HG02970 (cell line): ENCODE measurements around the gene COMMD1.
"Not testable (repeated sequence)": the region's sequence is repeated elsewhere in the genome, so short reads cannot be mapped to it uniquely, and the experiment has no call there.

Experiments
- ATAC-seq: cut with Tn5 transposase; IDR thresholded peaks from one replicate; pipeline ENCODE4 v1.9.1; 2021; ENCODE audit warnings: mild to moderate bottlenecking, moderate library complexity, moderate number of reproducible peaks; ENCODE audit not compliant: unreplicated experiment, low FRiP score

Gene COMMD1

GRCh38 chr2:62158444-62159121, 253.1 kb downstream of the COMMD1 start:
- ATAC-seq = no peak

DNA sequence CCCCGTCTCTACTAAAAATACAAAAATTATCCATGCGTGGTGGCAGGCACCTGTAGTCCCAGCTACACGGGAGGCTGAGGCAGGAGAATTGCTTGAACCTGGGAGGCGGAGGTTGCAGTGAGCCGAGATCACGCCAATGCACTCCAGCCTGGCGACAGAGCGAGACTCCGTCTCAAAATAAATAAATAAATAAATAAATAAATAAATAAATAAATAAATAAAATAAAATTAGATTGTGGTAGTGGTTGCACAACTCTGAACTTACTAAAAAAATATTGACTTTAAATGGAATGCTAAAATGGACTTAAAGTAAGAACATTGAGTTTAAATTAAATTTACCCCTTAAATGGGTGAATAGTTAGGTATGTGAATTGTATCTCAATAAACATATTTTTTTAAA, 255.2 kb downstream of the COMMD1 start:
- ATAC-seq = not testable (repeated sequence)

DNA sequence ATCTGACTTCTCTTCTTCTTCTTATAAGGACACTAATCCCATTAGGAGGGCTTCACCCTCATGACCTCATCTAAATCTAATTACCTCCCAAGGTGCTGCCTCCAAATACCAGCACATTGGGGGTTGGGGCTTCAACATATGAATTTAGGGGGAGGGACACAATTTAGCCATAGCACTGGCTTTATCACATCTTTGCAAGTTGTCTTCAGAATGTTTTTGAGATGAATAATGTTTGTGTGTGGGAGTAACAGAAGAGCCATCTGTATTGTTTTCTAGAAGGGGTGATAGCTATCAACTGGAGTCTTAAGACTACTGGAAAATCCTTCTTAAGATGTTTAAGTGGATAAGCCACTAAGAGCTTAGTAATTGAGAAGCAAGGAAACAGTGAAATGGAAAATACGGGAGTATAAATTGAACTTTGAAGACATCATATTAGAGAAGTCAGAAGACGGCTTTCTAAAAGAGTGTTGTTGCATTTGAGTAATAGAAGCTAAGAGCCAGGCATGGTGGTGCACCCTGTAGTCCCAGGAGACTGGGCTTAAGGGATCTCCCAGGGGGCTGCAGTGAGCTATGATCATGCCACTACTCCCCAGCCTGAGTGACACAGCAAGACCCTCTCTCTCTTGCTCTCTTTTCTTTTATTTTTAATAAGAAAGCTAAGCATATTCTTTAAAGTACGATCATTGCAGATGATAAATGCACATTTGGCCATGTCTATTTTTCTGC, 257.8 kb downstream of the COMMD1 start:
- no peak for ATAC-seq

GRCh38 chr2:62163834-62164233, 258.4 kb downstream of the COMMD1 start:
- no peak for ATAC-seq

- ATAC-seq = no peak
These were observed 270.3 kb downstream of the COMMD1 start for GRCh38 chr2:62175728-62176127.

- no peak for ATAC-seq
These were observed 271.3 kb downstream of the COMMD1 start for GRCh38 chr2:62176801-62177200.

- ATAC-seq = no peak
These were observed 272.0 kb downstream of the COMMD1 start for GRCh38 chr2:62177392-62178049.

DNA sequence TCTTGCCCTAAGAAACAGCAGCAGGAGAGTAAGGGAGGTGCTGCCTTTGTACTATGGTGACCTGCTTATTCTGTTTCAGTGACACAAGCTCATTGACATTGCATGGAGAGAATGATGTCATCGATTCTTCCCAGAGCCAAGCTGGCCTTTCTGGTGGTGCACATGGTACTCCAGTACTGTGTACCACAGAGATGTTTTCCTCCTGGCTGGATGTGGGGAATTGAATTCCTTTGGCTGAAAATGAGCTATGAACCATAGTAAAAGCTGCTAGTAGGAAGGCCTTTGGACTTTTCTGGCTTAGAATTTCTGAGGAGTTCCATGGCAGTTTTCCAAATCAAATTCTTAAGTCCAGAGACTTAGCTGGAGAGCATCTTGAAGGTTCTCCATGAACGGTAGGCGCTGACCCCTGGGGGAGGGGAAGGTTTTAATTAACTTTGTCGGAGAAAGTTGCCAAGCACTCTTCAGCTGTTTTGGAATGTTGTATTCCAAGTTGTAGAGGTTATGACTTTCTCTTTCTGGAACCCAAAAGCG, 273.3 kb downstream of the COMMD1 start:
- ATAC-seq = no peak

GRCh38 chr2:62180975-62181374, 275.5 kb downstream of the COMMD1 start:
- ATAC-seq = no peak

GRCh38 chr2:62181843-62182242, 276.4 kb downstream of the COMMD1 start:
- ATAC-seq = no peak

DNA sequence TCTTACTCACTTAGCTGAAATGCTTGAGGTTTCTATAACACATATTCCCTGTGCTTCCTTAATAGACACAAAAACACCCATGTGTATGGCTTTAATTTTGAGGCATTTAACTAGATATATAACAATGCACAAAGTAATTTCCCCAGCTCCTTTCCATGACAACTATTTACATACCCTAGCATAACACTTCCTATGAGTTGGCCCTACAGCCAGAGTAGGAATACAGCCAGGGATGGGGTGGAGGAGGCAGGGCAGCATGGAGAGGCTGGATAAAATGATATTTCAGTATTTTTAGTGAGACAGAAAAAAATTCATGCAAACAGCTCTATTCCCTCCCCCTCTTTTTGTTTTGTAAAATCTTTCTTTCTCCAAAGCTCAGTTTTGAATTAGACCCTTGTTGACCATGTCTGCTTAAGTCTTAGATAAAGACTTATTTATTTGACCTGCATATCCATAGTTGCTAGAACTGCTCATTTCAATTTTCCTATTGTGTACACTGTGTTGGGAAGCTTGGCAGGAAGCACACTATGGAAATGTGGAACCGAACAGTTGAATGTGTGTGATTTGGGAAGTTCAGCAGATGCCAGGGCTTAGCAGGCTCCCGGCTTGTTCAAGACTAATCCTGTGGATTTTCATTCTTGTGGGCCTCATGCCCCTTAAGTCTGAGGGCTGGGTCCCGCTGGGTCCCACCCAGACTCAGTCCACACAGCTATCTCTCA, 279.2 kb downstream of the COMMD1 start:
- no peak for ATAC-seq
